DND-41 (cell line): ENCODE measurements around the gene CDK11B.

Source experiments
- CTCF ChIP-seq: IDR thresholded peaks from 2 replicates; pipeline ENCODE4 v1.5.1; 2012; ENCODE audit warnings: borderline replicate concordance, low read length, moderate library complexity, mild to moderate bottlenecking; ENCODE audit not compliant: poor library complexity, severe bottlenecking; ENCODE audit errors: extremely low read depth
- EZH2 ChIP-seq: IDR thresholded peaks from 3 replicates; pipeline ENCODE4 v1.6.1; 2012; ENCODE audit warnings: borderline replicate concordance, low read depth, mild to moderate bottlenecking, moderate library complexity, low read length, inconsistent platforms; ENCODE audit not compliant: severe bottlenecking

GRCh38 chr1:1677718-1678580 is 19.1 kb upstream of the CDK11B start:
- TF ChIP-seq EZH2 = no peak
- TF ChIP-seq CTCF = no peak
